Glutamatergic neuron (in vitro differentiated cells): ENCODE results near the gene FGD5. TPM values are rescaled to one million over a fixed set of nuclear protein-coding genes. Genes with fewer than 3 reads are reported as not detected.

Source experiments
- DNase-seq: peaks from one replicate; pipeline ENCODE4 v3.0.0; 2022
- H3K27ac Mint-ChIP-seq: one replicate; pipeline ENCODE4 v1.8.0; 2020; ENCODE audit warnings: mild to moderate bottlenecking, mixed read lengths, inconsistent platforms; ENCODE audit not compliant: unreplicated experiment
- H3K27me3 Mint-ChIP-seq: one replicate; pipeline ENCODE4 v1.8.0; 2020; ENCODE audit warnings: mild to moderate bottlenecking, moderate library complexity, mixed read lengths, inconsistent platforms; ENCODE audit not compliant: unreplicated experiment
- H3K36me3 Mint-ChIP-seq: one replicate; pipeline ENCODE4 v1.8.0; 2020; ENCODE audit warnings: mild to moderate bottlenecking, mixed read lengths, inconsistent platforms; ENCODE audit not compliant: unreplicated experiment
- H3K4me1 Mint-ChIP-seq: one replicate; pipeline ENCODE4 v1.8.0; 2020; ENCODE audit warnings: mild to moderate bottlenecking, low read depth, mixed read lengths, inconsistent platforms; ENCODE audit not compliant: unreplicated experiment
- H3K4me3 Mint-ChIP-seq: one replicate; pipeline ENCODE4 v1.8.0; 2020; ENCODE audit warnings: mild to moderate bottlenecking, mixed read lengths, inconsistent platforms; ENCODE audit not compliant: unreplicated experiment
- H3K9me3 Mint-ChIP-seq: one replicate; pipeline ENCODE4 v1.8.0; 2020; ENCODE audit warnings: mild to moderate bottlenecking, moderate library complexity, mixed read lengths, inconsistent platforms; ENCODE audit not compliant: unreplicated experiment
- CTCF ChIP-seq: fragments of 200-600 bp; sonication (generic); IDR thresholded peaks from one replicate; pipeline ENCODE4 v1.5.0; 2021; ENCODE audit not compliant: partially characterized antibody, unreplicated experiment
- total RNA-seq: library from RNA; stranded (reverse); fragmentation: NEBNext Ultra II Directional; extraction: Animal tissue kit (Norgen Biotek cat#: 25700); gene quantifications from one replicate; pipeline ENCODE4 v1.2.1, GENCODE V29; 2021; ENCODE audit not compliant: unreplicated experiment

FGD5 gene
- total RNA-seq, 1 donor from 2014 or later, result 3.1 TPM

GRCh38 chr3:14772533-14773138, 46.1 kb upstream of the FGD5 start:
- Mint-ChIP-seq H3K36me3 (no peaks in the 10 kb centered on the region), H3K4me1 (no peaks in the 10 kb centered on the region), H3K9me3 (peaks cover 2% of the 10 kb centered on the region), H3K27ac (no peak overlapping the region), H3K27me3 (peaks cover 10% of the 10 kb centered on the region), H3K4me3 (no peak overlapping the region)
- no peak for TF ChIP-seq CTCF
- no peak for DNase-seq

- Mint-ChIP-seq H3K27ac (no peak overlapping the region), H3K9me3 (peaks cover 2% of the 10 kb centered on the region), H3K4me3 (no peak overlapping the region), H3K36me3 (no peaks in the 10 kb centered on the region), H3K27me3 (peaks cover 8% of the 10 kb centered on the region), H3K4me1 (no peaks in the 10 kb centered on the region)
- no peak for DNase-seq
- no peak for TF ChIP-seq CTCF
Observed at GRCh38 chr3:14773281-14773680, 45.5 kb upstream of the FGD5 start.

- TF ChIP-seq CTCF, result no peak
- H3K4me1 Mint-ChIP-seq, result no peaks in the 10 kb centered on the region
- H3K4me3 Mint-ChIP-seq, result no peak overlapping the region
- no peaks in the 10 kb centered on the region for H3K36me3 Mint-ChIP-seq
- peaks cover 2% of the 10 kb centered on the region for H3K9me3 Mint-ChIP-seq
- no peak for DNase-seq
- H3K27ac Mint-ChIP-seq, result no peak overlapping the region
- peaks cover 8% of the 10 kb centered on the region for H3K27me3 Mint-ChIP-seq
Observed at GRCh38 chr3:14773691-14774128, 45.1 kb upstream of the FGD5 start.

GRCh38 chr3:14774431-14774830, 44.3 kb upstream of the FGD5 start:
- DNase-seq, result no peak
- Mint-ChIP-seq H3K27me3 (peaks cover 6% of the 10 kb centered on the region), H3K27ac (no peak overlapping the region)

More at GRCh38 chr3:14774431-14774830, 44.3 kb upstream of the FGD5 start:
- Mint-ChIP-seq H3K36me3 (no peaks in the 10 kb centered on the region), H3K9me3 (no peaks in the 10 kb centered on the region), H3K4me3 (no peak overlapping the region), H3K4me1 (no peaks in the 10 kb centered on the region)
- no peak for TF ChIP-seq CTCF
